Activated CD8-positive, alpha-beta T cell treated with anti-CD3 and anti-CD28 coated beads for 36 hours (primary cell): ENCODE data around the gene TPST1. TPM values are rescaled to one million over a fixed set of nuclear protein-coding genes. Genes with fewer than 3 reads are reported as not detected.

Experiments
- ATAC-seq: fragments of 200-7000 bp; cut with Tn5 transposase; one replicate; pipeline ENCODE4 v1.10.0; 2021; ENCODE audit warnings: mild to moderate bottlenecking, moderate library complexity
- CTCF ChIA-PET: fragments of 350-600 bp; sonication (Branson Sonifier 250); formaldehyde crosslinking; loops from one replicate; lab custom pipeline; 2021; ENCODE audit warnings: antibody characterized with exemption; lab: Charles Lee
- POLR2A ChIA-PET: fragments of 350-600 bp; sonication (Branson Sonifier 250); formaldehyde crosslinking; loops from one replicate; lab custom pipeline; 2021; ENCODE audit warnings: antibody characterized with exemption; lab: Charles Lee
- DNase-seq: peaks from one replicate; pipeline ENCODE4 v3.0.0-alpha.2; 2020
- H3K27ac Mint-ChIP-seq: one replicate; pipeline ENCODE4 v1.8.0; 2021; ENCODE audit warnings: mild to moderate bottlenecking, mixed read lengths
- H3K27me3 Mint-ChIP-seq: one replicate; pipeline ENCODE4 v1.8.0; 2021; ENCODE audit warnings: mixed read lengths
- H3K36me3 Mint-ChIP-seq: one replicate; pipeline ENCODE4 v1.8.0; 2021; ENCODE audit warnings: low read depth, mixed read lengths
- H3K4me1 Mint-ChIP-seq: one replicate; pipeline ENCODE4 v1.8.0; 2021; ENCODE audit warnings: low read depth, mixed read lengths
- H3K4me3 Mint-ChIP-seq: one replicate; pipeline ENCODE4 v1.8.0; 2021; ENCODE audit warnings: mild to moderate bottlenecking, moderate library complexity, mixed read lengths
- H3K9me3 Mint-ChIP-seq: one replicate; pipeline ENCODE4 v1.8.0; 2021; ENCODE audit warnings: mixed read lengths
- CTCF ChIP-seq: fragments of 200-600 bp; IDR thresholded peaks from one replicate; pipeline ENCODE4 v1.8.0; 2022; ENCODE audit warnings: antibody characterized with exemption, mild to moderate bottlenecking
- intact Hi-C: fragments of 100-400 bp; cut with micrococcal nuclease; formaldehyde crosslinking; loops from one replicate; pipeline ENCODE4 v1.10.0; 2022
- total RNA-seq, 2 experiments: library from RNA; stranded (reverse); gene quantifications; one replicate each; pipeline ENCODE4 v1.2.3, GENCODE V29; 2021

Gene TPST1
- total RNA-seq, 2 experiments from 2014 or later: 2.4 TPM

GRCh38 chr7:66355756-66356155 is 150.6 kb downstream of the TPST1 start:
- ChIA-PET CTCF (no interaction called here), POLR2A (no interaction called here)
- Mint-ChIP-seq H3K36me3 (no peaks in the 10 kb centered on the region), H3K4me1 (no peaks in the 10 kb centered on the region), H3K9me3 (no peaks in the 10 kb centered on the region), H3K27ac (no peak overlapping the region), H3K4me3 (no peak overlapping the region), H3K27me3 (no peaks in the 10 kb centered on the region)
- intact Hi-C loops: no loop called here
- no peak for ATAC-seq
- TF ChIP-seq CTCF: no peak
- DNase-seq: no peak

- Mint-ChIP-seq H3K9me3 (no peaks in the 10 kb centered on the region), H3K27ac (no peak overlapping the region), H3K4me3 (no peak overlapping the region), H3K36me3 (no peaks in the 10 kb centered on the region), H3K4me1 (no peaks in the 10 kb centered on the region), H3K27me3 (no peaks in the 10 kb centered on the region)
- POLR2A ChIA-PET: no interaction called here
- TF ChIP-seq CTCF: no peak
- intact Hi-C loops: no loop called here
- CTCF ChIA-PET: no interaction called here
- DNase-seq (no peak), ATAC-seq (no peak)
Observed at GRCh38 chr7:66356277-66356721, 151.2 kb downstream of the TPST1 start.

GRCh38 chr7:66357087-66357486 is 152.0 kb downstream of the TPST1 start:
- ATAC-seq (no peak), DNase-seq (no peak)
- ChIA-PET CTCF (no interaction called here), POLR2A (no interaction called here)
- no peaks in the 10 kb centered on the region for H3K9me3 Mint-ChIP-seq
- intact Hi-C loops: no loop called here
- no peak overlapping the region for H3K4me3 Mint-ChIP-seq
- no peak overlapping the region for H3K27ac Mint-ChIP-seq
- no peaks in the 10 kb centered on the region for H3K4me1 Mint-ChIP-seq
- no peaks in the 10 kb centered on the region for H3K27me3 Mint-ChIP-seq
- no peaks in the 10 kb centered on the region for H3K36me3 Mint-ChIP-seq
- TF ChIP-seq CTCF: no peak

- Mint-ChIP-seq H3K4me3 (no peak overlapping the region), H3K27ac (no peak overlapping the region), H3K27me3 (no peaks in the 10 kb centered on the region), H3K36me3 (no peaks in the 10 kb centered on the region), H3K9me3 (no peaks in the 10 kb centered on the region), H3K4me1 (no peaks in the 10 kb centered on the region)
- DNase-seq (no peak), ATAC-seq (no peak)
- intact Hi-C loops: no loop called here
- no peak for TF ChIP-seq CTCF
- ChIA-PET POLR2A (no interaction called here), CTCF (no interaction called here)
Observed at GRCh38 chr7:66359656-66360211, 154.6 kb downstream of the TPST1 start.

GRCh38 chr7:66362136-66362535 is 157.0 kb downstream of the TPST1 start:
- H3K9me3 Mint-ChIP-seq: no peaks in the 10 kb centered on the region
- H3K27ac Mint-ChIP-seq: no peak overlapping the region
- no peak for ATAC-seq

More at GRCh38 chr7:66362136-66362535, 157.0 kb downstream of the TPST1 start:
- ChIA-PET CTCF (no interaction called here), POLR2A (no interaction called here)
- H3K27me3 Mint-ChIP-seq: no peaks in the 10 kb centered on the region
- H3K4me1 Mint-ChIP-seq: no peaks in the 10 kb centered on the region
- H3K36me3 Mint-ChIP-seq: no peaks in the 10 kb centered on the region
- no peak for DNase-seq
- intact Hi-C loops: no loop called here
- no peak for TF ChIP-seq CTCF
- no peak overlapping the region for H3K4me3 Mint-ChIP-seq
